ENCODE measurements around the gene RPS2.

DNA sequence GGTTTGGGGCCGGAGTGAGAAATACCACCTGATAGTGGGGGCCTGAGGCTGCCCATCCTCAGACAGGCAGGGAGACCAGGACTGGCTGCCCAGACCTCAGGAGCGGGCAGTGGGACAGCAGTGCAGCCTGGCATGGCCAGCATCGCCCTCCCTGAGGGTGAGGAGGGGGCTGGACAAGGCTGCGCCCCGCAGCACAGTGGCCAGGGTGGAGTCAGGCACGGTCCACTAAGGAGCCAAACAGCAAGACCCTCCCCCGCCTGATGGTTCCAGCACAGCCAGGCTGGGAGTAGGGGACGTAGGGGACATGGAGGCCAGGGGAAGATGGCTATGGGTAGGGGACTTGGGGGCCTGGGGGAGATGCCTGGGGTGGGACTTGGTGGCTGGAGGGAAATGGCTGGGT, 41.7 kb upstream of the RPS2 start:
- TF ChIP-seq, protein P1, sequence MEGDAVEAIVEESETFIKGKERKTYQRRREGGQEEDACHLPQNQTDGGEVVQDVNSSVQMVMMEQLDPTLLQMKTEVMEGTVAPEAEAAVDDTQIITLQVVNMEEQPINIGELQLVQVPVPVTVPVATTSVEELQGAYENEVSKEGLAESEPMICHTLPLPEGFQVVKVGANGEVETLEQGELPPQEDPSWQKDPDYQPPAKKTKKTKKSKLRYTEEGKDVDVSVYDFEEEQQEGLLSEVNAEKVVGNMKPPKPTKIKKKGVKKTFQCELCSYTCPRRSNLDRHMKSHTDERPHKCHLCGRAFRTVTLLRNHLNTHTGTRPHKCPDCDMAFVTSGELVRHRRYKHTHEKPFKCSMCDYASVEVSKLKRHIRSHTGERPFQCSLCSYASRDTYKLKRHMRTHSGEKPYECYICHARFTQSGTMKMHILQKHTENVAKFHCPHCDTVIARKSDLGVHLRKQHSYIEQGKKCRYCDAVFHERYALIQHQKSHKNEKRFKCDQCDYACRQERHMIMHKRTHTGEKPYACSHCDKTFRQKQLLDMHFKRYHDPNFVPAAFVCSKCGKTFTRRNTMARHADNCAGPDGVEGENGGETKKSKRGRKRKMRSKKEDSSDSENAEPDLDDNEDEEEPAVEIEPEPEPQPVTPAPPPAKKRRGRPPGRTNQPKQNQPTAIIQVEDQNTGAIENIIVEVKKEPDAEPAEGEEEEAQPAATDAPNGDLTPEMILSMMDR (IDR thresholded peaks at IDR 0.05; ENCODE audit: low read length), result no peak
- no peak for TF ChIP-seq EZH2 (IDR thresholded peaks at IDR 0.05; ENCODE audit: borderline replicate concordance, low read length)

Measured in OCI-LY1 (cell line).